ENCODE data around the gene INSYN2B.

- TF ChIP-seq CTCF (IDR thresholded peaks at IDR 0.05) (no peak), POLR2A (IDR thresholded peaks at IDR 0.05) (no peak)
These were observed 424 bp downstream of the INSYN2B start for GRCh38 chr5:169979871-169980270.

Measured in ovary (tissue), 3 donors.